Vagina (tissue), 2 donors: Measurements from ENCODE around the gene TMEM11.

Experiments used
- CTCF ChIP-seq, 3 experiments: fragments of 450-650 bp in 2 of 3; fragments of 200-600 bp in 1 of 3; sonication (generic) in 1 of 3; IDR thresholded peaks; one replicate each; pipeline ENCODE4 v1.5.1; 2017 to 2019; ENCODE audit warnings: antibody characterized with exemption in 3 of 3, mild to moderate bottlenecking in 2 of 3, moderate library complexity in 2 of 3
- POLR2A ChIP-seq, 2 donors: fragments of 450-650 bp; IDR thresholded peaks; one replicate each; pipeline ENCODE4 v1.6.1; 2017; ENCODE audit warnings: antibody characterized with exemption in 2 of 2, mild to moderate bottlenecking in 2 of 2, moderate library complexity in 2 of 2

- TF ChIP-seq CTCF (IDR thresholded peaks at IDR 0.05), result no peak
- no peak for TF ChIP-seq POLR2A (IDR thresholded peaks at IDR 0.05)
These were observed 22.3 kb downstream of the TMEM11 start for GRCh38 chr17:21191698-21192097.
